Mammary epithelial cell (primary cell): ENCODE data around the gene IL10.

ENCODE experiments used
- CTCF ChIP-seq, 2 donors: IDR thresholded peaks in 1 of 2; conservative IDR thresholded peaks in 1 of 2; 2 replicates each; pipeline ENCODE4 v1.5.1; 2011 to 2012; ENCODE audit warnings: inconsistent platforms in 2 of 2, low read length in 2 of 2, mild to moderate bottlenecking in 2 of 2, control low read depth in 1 of 2, low read depth in 1 of 2; ENCODE audit not compliant: insufficient read depth in 1 of 2; ENCODE audit errors: extremely low read depth in 1 of 2
- EZH2 ChIP-seq: IDR thresholded peaks from 2 replicates; pipeline ENCODE4 v1.6.1; 2012; ENCODE audit warnings: low read length, inconsistent platforms, borderline replicate concordance

DNA sequence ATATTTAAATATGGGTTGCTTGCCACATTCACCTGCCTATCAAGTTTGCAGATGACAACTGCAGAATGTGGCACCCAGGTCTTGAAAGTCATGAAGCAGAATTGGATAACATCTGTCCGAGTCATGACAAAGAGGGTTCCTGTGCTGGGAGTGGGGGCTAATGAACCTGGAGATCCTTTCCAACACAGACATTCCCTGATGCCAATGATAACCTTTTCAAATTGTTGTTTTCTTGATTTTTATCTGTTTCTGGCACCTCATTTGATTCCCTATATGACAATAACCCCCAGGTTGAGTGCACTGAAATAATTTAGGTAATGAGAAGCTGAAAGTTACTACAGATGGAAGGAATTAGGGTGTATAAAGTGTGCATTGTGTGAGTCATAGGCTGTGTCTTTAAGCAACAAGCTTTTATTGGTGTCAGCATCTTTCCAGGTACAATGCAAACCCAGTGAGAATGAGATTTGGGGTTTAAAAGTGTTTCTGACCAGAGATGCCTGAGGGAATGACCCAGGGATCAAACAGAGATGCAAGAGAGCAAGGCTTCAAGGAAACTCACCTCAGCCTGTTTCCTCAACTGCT lies 32.0 kb upstream of the IL10 start:
- TF ChIP-seq CTCF (conservative IDR thresholded peaks at IDR 0.05 in 1 of 2, IDR thresholded peaks at IDR 0.05 in 1 of 2; ENCODE audit: extremely low read depth in 1 of 2, insufficient read depth in 1 of 2, low read depth in 1 of 2, low read length in 2 of 2) (no peak), EZH2 (no peak)
